Panc1 (cell line): ENCODE results near the gene BACE2.

Experiments
- POLR2AphosphoS5 ChIP-seq: IDR thresholded peaks from 2 replicates; pipeline ENCODE4 v1.6.1; 2012; ENCODE audit warnings: mild to moderate bottlenecking, low read depth, low read length, moderate library complexity
- SIN3A ChIP-seq: IDR thresholded peaks from 2 replicates; pipeline ENCODE4 v1.6.1; 2012; ENCODE audit warnings: low read depth, mild to moderate bottlenecking, low read length, moderate library complexity, borderline replicate concordance; ENCODE audit not compliant: insufficient read depth
- TCF7L2 ChIP-seq: IDR thresholded peaks from 2 replicates; pipeline ENCODE4 v1.6.1; 2011; ENCODE audit warnings: mild to moderate bottlenecking, low read depth, low read length, inconsistent platforms
- TF ChIP-seq, protein P1 (sequence below), 2 experiments: IDR thresholded peaks; 2 replicates each; pipeline ENCODE4 v1.6.1; 2011 to 2012; ENCODE audit warnings: low read depth in 2 of 2, control low read depth in 1 of 2, low read length in 1 of 2, mild to moderate bottlenecking in 1 of 2, moderate library complexity in 1 of 2; ENCODE audit not compliant: insufficient read depth in 1 of 2
- TF ChIP-seq, protein P2 (sequence below): fragments of 450-650 bp; IDR thresholded peaks from 2 replicates; pipeline ENCODE4 v1.5.1; 2017; ENCODE audit warnings: mild to moderate bottlenecking

DNA sequence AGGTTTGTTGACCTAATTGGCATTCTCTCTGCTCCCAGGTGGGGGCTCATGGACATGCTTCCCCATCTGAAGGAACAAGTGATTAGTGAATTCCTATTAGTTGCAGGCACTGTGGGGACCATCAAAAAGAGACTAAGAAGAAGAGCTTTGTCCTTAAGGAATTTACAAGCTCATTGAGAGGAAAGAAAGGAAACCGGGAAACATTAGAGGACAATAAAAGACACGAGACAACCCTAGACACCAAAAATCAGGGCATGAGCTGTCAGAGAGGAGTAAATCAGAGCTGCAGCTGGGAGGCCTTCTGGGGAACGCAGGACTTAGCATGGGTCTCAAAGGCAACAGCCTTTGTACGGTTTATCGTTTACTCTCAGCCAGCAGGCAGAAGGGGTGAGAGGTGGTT is 45.1 kb downstream of the BACE2 start:
- TF ChIP-seq, protein P1, sequence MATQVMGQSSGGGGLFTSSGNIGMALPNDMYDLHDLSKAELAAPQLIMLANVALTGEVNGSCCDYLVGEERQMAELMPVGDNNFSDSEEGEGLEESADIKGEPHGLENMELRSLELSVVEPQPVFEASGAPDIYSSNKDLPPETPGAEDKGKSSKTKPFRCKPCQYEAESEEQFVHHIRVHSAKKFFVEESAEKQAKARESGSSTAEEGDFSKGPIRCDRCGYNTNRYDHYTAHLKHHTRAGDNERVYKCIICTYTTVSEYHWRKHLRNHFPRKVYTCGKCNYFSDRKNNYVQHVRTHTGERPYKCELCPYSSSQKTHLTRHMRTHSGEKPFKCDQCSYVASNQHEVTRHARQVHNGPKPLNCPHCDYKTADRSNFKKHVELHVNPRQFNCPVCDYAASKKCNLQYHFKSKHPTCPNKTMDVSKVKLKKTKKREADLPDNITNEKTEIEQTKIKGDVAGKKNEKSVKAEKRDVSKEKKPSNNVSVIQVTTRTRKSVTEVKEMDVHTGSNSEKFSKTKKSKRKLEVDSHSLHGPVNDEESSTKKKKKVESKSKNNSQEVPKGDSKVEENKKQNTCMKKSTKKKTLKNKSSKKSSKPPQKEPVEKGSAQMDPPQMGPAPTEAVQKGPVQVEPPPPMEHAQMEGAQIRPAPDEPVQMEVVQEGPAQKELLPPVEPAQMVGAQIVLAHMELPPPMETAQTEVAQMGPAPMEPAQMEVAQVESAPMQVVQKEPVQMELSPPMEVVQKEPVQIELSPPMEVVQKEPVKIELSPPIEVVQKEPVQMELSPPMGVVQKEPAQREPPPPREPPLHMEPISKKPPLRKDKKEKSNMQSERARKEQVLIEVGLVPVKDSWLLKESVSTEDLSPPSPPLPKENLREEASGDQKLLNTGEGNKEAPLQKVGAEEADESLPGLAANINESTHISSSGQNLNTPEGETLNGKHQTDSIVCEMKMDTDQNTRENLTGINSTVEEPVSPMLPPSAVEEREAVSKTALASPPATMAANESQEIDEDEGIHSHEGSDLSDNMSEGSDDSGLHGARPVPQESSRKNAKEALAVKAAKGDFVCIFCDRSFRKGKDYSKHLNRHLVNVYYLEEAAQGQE (IDR thresholded peaks at IDR 0.05; ENCODE audit: insufficient read depth in 1 of 2, low read depth in 2 of 2, low read length in 1 of 2) = no peak
- TF ChIP-seq, protein P2, sequence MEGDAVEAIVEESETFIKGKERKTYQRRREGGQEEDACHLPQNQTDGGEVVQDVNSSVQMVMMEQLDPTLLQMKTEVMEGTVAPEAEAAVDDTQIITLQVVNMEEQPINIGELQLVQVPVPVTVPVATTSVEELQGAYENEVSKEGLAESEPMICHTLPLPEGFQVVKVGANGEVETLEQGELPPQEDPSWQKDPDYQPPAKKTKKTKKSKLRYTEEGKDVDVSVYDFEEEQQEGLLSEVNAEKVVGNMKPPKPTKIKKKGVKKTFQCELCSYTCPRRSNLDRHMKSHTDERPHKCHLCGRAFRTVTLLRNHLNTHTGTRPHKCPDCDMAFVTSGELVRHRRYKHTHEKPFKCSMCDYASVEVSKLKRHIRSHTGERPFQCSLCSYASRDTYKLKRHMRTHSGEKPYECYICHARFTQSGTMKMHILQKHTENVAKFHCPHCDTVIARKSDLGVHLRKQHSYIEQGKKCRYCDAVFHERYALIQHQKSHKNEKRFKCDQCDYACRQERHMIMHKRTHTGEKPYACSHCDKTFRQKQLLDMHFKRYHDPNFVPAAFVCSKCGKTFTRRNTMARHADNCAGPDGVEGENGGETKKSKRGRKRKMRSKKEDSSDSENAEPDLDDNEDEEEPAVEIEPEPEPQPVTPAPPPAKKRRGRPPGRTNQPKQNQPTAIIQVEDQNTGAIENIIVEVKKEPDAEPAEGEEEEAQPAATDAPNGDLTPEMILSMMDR = no peak
- TF ChIP-seq SIN3A (no peak), POLR2AphosphoS5 (no peak), TCF7L2 (no peak)
